ENCODE data around the gene SEPHS1.

The SEPHS1 gene

GRCh38 chr10:13321576-13321975, 26.5 kb downstream of the SEPHS1 start:
- DNase-seq: no peak
- Histone ChIP-seq H2AFZ (ENCODE audit: insufficient read depth, low read length, poor library complexity) (no peak overlapping the region), H2BK12ac (ENCODE audit: low read length) (no peak overlapping the region), H3K79me1 (ENCODE audit: low read length) (no peaks in the 10 kb centered on the region), H4K8ac (ENCODE audit: low read depth, low read length) (no peak overlapping the region), H3K4me1 (ENCODE audit: control insufficient read depth in 1 of 2, insufficient read depth in 2 of 2, low read length in 2 of 2) (peaks cover 2 to 3% of the 10 kb centered on the region in 2 experiments), H2BK5ac (ENCODE audit: low read depth, low read length, poor library complexity) (no peak overlapping the region), H3K4me2 (ENCODE audit: low read length) (no peak overlapping the region), H3K4me3 (ENCODE audit: low read depth, low read length) (no peak overlapping the region), H3K36me3 (ENCODE audit: control insufficient read depth in 1 of 2, insufficient read depth in 2 of 2, low read length in 2 of 2) (peaks cover 48 to 51% of the 10 kb centered on the region in 2 experiments), H3K18ac (ENCODE audit: low read length) (no peak overlapping the region), H4K91ac (ENCODE audit: low read depth, low read length) (no peak overlapping the region), H4K12ac (ENCODE audit: low read depth, low read length) (no peak overlapping the region), H3K27ac (ENCODE audit: low read depth, low read length) (no peak overlapping the region), H2BK120ac (ENCODE audit: insufficient read depth, low read length, poor library complexity) (no peak overlapping the region), H3K23ac (ENCODE audit: low read length) (no peak overlapping the region), H3K4ac (ENCODE audit: low read depth, low read length) (no peak overlapping the region), H2AK5ac (ENCODE audit: low read length) (no peak overlapping the region), H3K79me2 (ENCODE audit: control insufficient read depth, insufficient read depth, low read length, poor library complexity) (no peaks in the 10 kb centered on the region), H3K27me3 (ENCODE audit: insufficient read depth, low read length) (no peaks in the 10 kb centered on the region), H3K14ac (ENCODE audit: low read length) (no peak overlapping the region), H3K9me3 (ENCODE audit: insufficient read depth, low read depth, low read length) (no peaks in the 10 kb centered on the region), H3K9ac (ENCODE audit: low read length) (no peak overlapping the region)
- no CpG with 5 or more reads among the region's 13 CpGs for WGBS (ENCODE audit: extremely low coverage, insufficient coverage, insufficient read length)

- Histone ChIP-seq H2BK5ac (ENCODE audit: low read depth, low read length, poor library complexity) (no peak overlapping the region), H3K36me3 (ENCODE audit: control insufficient read depth in 1 of 2, insufficient read depth in 2 of 2, low read length in 2 of 2) (peaks cover 35% of the 10 kb centered on the region in 2 experiments), H3K79me1 (ENCODE audit: low read length) (no peaks in the 10 kb centered on the region), H3K4ac (ENCODE audit: low read depth, low read length) (no peak overlapping the region), H4K8ac (ENCODE audit: low read depth, low read length) (no peak overlapping the region), H3K23ac (ENCODE audit: low read length) (no peak overlapping the region), H3K9ac (ENCODE audit: low read length) (no peak overlapping the region), H3K4me1 (ENCODE audit: control insufficient read depth in 1 of 2, insufficient read depth in 2 of 2, low read length in 2 of 2) (peaks cover 3 to 5% of the 10 kb centered on the region in 2 experiments), H3K4me3 (ENCODE audit: low read depth, low read length) (no peak overlapping the region), H3K4me2 (ENCODE audit: low read length) (no peak overlapping the region), H3K79me2 (ENCODE audit: control insufficient read depth, insufficient read depth, low read length, poor library complexity) (no peaks in the 10 kb centered on the region), H3K14ac (ENCODE audit: low read length) (no peak overlapping the region), H2BK120ac (ENCODE audit: insufficient read depth, low read length, poor library complexity) (no peak overlapping the region), H4K12ac (ENCODE audit: low read depth, low read length) (no peak overlapping the region), H4K91ac (ENCODE audit: low read depth, low read length) (no peak overlapping the region), H2AK5ac (ENCODE audit: low read length) (no peak overlapping the region), H3K18ac (ENCODE audit: low read length) (no peak overlapping the region), H2AFZ (ENCODE audit: insufficient read depth, low read length, poor library complexity) (no peak overlapping the region), H3K27me3 (ENCODE audit: insufficient read depth, low read length) (no peaks in the 10 kb centered on the region), H3K9me3 (ENCODE audit: insufficient read depth, low read depth, low read length) (no peaks in the 10 kb centered on the region), H3K27ac (ENCODE audit: low read depth, low read length) (no peak overlapping the region), H2BK12ac (ENCODE audit: low read length) (no peak overlapping the region)
- WGBS (ENCODE audit: extremely low coverage, insufficient coverage, insufficient read length): no CpG with 5 or more reads among the region's 7 CpGs
- DNase-seq: no peak
Measured at GRCh38 chr10:13319166-13319565, 28.9 kb downstream of the SEPHS1 start.

- H3K23ac ChIP-seq (ENCODE audit: low read length): no peak overlapping the region
- no peaks in the 10 kb centered on the region for H3K27me3 ChIP-seq (ENCODE audit: insufficient read depth, low read length)
- no peak overlapping the region for H2AK5ac ChIP-seq (ENCODE audit: low read length)
- H3K4me3 ChIP-seq (ENCODE audit: low read depth, low read length): no peak overlapping the region
- no peak overlapping the region for H3K4ac ChIP-seq (ENCODE audit: low read depth, low read length)
- H3K9me3 ChIP-seq (ENCODE audit: insufficient read depth, low read depth, low read length): no peaks in the 10 kb centered on the region
- no peak overlapping the region for H4K91ac ChIP-seq (ENCODE audit: low read depth, low read length)
- no peak overlapping the region for H3K4me2 ChIP-seq (ENCODE audit: low read length)
- H4K12ac ChIP-seq (ENCODE audit: low read depth, low read length): no peak overlapping the region
- no CpG with 5 or more reads among the region's 6 CpGs for WGBS (ENCODE audit: extremely low coverage, insufficient coverage, insufficient read length)
- no peak overlapping the region for H4K8ac ChIP-seq (ENCODE audit: low read depth, low read length)
- H2BK5ac ChIP-seq (ENCODE audit: low read depth, low read length, poor library complexity): no peak overlapping the region
- peaks cover 25 to 29% of the 10 kb centered on the region in 2 experiments for H3K36me3 ChIP-seq (ENCODE audit: control insufficient read depth in 1 of 2, insufficient read depth in 2 of 2, low read length in 2 of 2)
- H3K18ac ChIP-seq (ENCODE audit: low read length): no peak overlapping the region
- H2BK120ac ChIP-seq (ENCODE audit: insufficient read depth, low read length, poor library complexity): no peak overlapping the region
- no peaks in the 10 kb centered on the region for H3K79me1 ChIP-seq (ENCODE audit: low read length)
- H2BK12ac ChIP-seq (ENCODE audit: low read length): no peak overlapping the region
- no peak overlapping the region for H3K14ac ChIP-seq (ENCODE audit: low read length)
- no peak overlapping the region for H2AFZ ChIP-seq (ENCODE audit: insufficient read depth, low read length, poor library complexity)
- no peaks in the 10 kb centered on the region for H3K79me2 ChIP-seq (ENCODE audit: control insufficient read depth, insufficient read depth, low read length, poor library complexity)
- DNase-seq: no peak
- H3K27ac ChIP-seq (ENCODE audit: low read depth, low read length): no peak overlapping the region
- peaks cover 3 to 5% of the 10 kb centered on the region in 2 experiments for H3K4me1 ChIP-seq (ENCODE audit: control insufficient read depth in 1 of 2, insufficient read depth in 2 of 2, low read length in 2 of 2)
- no peak overlapping the region for H3K9ac ChIP-seq (ENCODE audit: low read length)
Measured at GRCh38 chr10:13317474-13317873, 30.6 kb downstream of the SEPHS1 start.

GRCh38 chr10:13316635-13317311, 31.3 kb downstream of the SEPHS1 start:
- no peak overlapping the region for H2BK12ac ChIP-seq (ENCODE audit: low read length)
- peaks cover 3 to 5% of the 10 kb centered on the region in 2 experiments for H3K4me1 ChIP-seq (ENCODE audit: control insufficient read depth in 1 of 2, insufficient read depth in 2 of 2, low read length in 2 of 2)
- H3K23ac ChIP-seq (ENCODE audit: low read length): no peak overlapping the region
- no peak for DNase-seq
- no peak overlapping the region for H4K8ac ChIP-seq (ENCODE audit: low read depth, low read length)
- H3K9ac ChIP-seq (ENCODE audit: low read length): no peak overlapping the region
- WGBS (ENCODE audit: extremely low coverage, insufficient coverage, insufficient read length): 100% methylated on average over 1 of the region's 7 CpGs
- H2BK120ac ChIP-seq (ENCODE audit: insufficient read depth, low read length, poor library complexity): no peak overlapping the region
- no peak overlapping the region for H3K4me3 ChIP-seq (ENCODE audit: low read depth, low read length)
- H4K91ac ChIP-seq (ENCODE audit: low read depth, low read length): no peak overlapping the region
- H3K18ac ChIP-seq (ENCODE audit: low read length): no peak overlapping the region
- no peaks in the 10 kb centered on the region for H3K79me2 ChIP-seq (ENCODE audit: control insufficient read depth, insufficient read depth, low read length, poor library complexity)
- peaks cover 19 to 23% of the 10 kb centered on the region in 2 experiments for H3K36me3 ChIP-seq (ENCODE audit: control insufficient read depth in 1 of 2, insufficient read depth in 2 of 2, low read length in 2 of 2)
- H3K4me2 ChIP-seq (ENCODE audit: low read length): no peak overlapping the region
- H3K27me3 ChIP-seq (ENCODE audit: insufficient read depth, low read length): no peaks in the 10 kb centered on the region
- no peak overlapping the region for H4K12ac ChIP-seq (ENCODE audit: low read depth, low read length)
- H2AFZ ChIP-seq (ENCODE audit: insufficient read depth, low read length, poor library complexity): no peak overlapping the region
- H2AK5ac ChIP-seq (ENCODE audit: low read length): no peak overlapping the region
- no peak overlapping the region for H2BK5ac ChIP-seq (ENCODE audit: low read depth, low read length, poor library complexity)
- no peak overlapping the region for H3K14ac ChIP-seq (ENCODE audit: low read length)
- H3K79me1 ChIP-seq (ENCODE audit: low read length): no peaks in the 10 kb centered on the region
- H3K27ac ChIP-seq (ENCODE audit: low read depth, low read length): no peak overlapping the region
- H3K4ac ChIP-seq (ENCODE audit: low read depth, low read length): no peak overlapping the region
- no peaks in the 10 kb centered on the region for H3K9me3 ChIP-seq (ENCODE audit: insufficient read depth, low read depth, low read length)

All from trophoblast cell (in vitro differentiated cells and primary cell).